Measurements from ENCODE around the gene GNAT1.
A peak's percentile ranks its signal among the peaks of the same experiment; 100 is the strongest.
"Not testable (repeated sequence)": the region's sequence is repeated elsewhere in the genome, so short reads cannot be mapped to it uniquely, and the experiment has no call there.

The GNAT1 gene

DNA sequence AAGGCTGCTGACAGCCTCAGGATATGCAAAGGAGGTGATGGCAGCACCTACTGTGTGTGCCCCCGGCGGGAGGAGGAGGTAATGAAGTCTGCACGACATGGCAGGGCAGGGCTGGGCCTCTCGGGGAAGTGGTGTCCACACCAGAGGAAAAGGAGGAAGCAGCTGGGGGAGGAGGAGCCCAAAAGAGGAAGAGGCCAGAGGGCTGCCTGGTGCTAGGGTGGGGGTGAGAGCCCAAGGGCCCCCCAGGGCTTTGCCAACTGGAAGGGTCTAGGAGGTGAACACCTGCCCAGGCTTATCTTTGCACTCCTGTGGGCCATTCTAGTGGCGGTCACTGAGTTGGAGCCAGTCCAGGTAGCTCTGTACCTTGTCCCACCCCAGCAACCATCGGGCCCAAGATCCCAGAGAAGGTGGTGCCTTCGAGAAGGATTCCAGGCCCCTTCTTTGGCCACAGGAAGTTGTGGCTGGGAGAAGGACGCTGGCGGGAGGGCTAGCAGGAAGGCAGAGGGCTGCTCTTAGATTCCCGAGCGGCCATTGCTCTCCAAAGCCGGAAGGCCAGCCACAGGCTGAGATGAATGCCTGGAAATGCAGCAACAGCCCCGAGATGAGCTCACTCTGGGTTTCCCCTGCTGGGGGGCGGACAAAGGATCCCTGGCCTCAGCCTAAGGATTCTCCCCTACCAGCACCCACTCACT is 51.6 kb downstream of the GNAT1 start:
- DNase-seq (ENCODE audit: low read depth), result no peak

DNA sequence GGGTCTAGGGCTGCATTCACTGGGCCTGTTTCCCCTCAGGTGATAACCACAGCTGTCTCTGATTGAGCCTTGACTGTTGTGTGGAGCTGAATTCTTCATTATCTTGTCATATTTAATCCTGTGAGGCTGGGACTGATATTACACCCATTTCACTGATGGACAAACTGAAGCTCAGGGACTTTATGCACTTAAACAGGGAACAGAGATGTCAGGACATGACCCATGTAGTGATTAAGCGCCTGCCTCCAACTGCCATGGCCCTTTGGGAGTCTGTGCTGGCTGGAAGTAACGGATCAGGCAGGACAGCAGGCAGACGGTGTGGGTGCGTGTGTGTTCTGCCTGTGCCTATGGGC is 52.1 kb downstream of the GNAT1 start:
- no peak for DNase-seq (ENCODE audit: low read depth)

DNA sequence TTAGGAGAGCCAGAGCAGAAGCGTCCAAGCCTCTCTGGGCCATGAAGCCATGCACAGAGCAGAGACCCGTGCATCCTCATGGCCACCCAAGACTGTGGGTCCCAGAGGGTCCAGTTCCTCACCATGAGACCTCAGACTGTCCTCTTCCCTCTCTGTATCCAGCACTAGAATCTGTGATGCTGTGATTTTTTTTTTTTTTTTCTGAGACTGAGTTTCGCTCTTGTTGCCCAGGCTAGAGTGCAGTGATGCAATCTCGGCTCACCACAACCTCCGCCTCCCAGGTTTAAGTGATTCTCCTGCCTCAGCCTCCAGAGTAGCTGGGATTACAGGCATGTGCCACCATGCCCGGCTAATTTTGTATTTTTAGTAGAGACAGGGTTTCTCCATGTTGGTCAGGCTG is 53.4 kb downstream of the GNAT1 start:
- DNase-seq (ENCODE audit: low read depth), result not testable (repeated sequence)

DNA sequence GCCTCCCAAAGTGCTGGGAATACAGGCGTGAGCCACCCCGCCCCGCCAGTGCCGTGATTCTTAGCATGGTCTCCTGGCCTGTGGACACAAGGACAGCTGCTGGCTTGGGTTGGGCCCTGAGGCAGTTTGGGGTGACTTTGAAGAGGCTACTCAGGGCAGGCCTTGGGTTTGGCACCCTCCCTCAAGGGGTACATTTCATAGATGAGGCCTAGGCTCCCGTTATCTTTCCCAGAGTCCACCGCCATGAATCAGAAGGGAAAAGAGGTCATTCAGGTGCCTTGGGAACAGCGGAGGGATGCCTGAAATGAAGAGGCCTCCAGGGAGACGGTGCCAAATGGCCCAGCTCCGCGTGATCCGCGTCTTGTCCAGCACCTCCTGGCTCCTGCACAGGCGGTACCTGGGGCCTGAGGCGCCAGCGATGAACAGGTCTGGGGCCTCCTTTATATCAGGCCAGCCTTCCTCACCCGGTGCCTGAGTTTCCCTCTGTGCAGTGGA is 53.9 kb downstream of the GNAT1 start:
- DNase-seq (ENCODE audit: low read depth), result no peak

DNA sequence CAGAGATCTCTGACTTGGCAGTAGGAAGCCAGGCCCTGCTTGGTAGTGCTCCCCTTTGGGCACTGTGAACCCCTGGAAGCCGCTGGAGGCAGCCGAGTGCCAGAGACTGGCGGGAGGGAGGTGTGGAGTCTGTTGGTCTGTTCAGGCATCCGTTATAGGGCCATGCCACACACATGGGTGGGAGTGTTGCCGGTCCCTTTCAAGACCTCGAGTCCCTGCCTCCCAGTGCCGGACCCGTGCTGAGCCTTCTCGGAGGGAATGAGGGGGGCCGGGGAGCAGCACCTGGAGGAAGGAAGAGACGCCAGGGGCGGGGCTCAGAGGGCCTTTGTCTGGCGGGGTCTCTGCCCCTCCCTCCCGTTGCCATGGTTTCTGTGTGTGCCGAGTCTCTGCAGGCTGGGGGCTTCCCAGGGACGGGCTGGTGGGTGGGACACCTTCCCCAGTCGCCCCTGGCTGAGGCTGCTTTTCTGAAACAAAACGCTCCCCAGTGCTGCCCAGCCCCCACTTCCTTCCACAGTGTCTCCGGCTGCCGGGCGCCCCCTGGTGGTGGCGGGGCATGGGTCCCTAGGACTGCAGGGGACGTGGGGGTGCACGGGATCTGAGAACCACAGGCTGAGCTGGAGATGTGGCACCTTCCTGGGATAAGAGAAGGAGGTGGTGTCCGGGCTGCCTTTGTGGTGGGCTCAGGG is 54.6 kb downstream of the GNAT1 start:
- no peak for DNase-seq (ENCODE audit: low read depth)

DNA sequence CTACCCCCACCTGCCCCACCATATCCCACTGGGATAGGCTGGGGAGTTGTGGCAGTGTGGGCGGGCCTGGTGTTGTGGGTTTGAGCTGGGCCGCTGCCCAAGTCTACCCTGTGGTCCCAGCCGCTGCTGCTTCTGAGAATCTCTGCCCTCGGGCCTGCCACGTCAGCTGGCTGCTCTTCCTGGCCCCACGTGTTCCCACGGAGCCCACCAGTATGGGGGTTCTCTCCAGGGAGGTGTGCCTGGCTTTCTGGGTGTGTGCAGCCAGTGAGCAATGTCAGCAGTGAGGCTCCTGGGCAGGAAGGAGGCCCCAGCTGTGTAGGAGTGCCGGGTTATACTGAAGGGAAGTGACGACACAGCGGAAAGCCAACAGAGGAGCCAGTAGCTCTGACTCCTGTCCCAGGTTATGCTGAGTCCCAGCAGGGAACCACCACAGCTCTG is 55.1 kb downstream of the GNAT1 start:
- peak; percentile 88 for DNase-seq (ENCODE audit: low read depth)
